ENCODE data around the gene CRPPA.

DNA sequence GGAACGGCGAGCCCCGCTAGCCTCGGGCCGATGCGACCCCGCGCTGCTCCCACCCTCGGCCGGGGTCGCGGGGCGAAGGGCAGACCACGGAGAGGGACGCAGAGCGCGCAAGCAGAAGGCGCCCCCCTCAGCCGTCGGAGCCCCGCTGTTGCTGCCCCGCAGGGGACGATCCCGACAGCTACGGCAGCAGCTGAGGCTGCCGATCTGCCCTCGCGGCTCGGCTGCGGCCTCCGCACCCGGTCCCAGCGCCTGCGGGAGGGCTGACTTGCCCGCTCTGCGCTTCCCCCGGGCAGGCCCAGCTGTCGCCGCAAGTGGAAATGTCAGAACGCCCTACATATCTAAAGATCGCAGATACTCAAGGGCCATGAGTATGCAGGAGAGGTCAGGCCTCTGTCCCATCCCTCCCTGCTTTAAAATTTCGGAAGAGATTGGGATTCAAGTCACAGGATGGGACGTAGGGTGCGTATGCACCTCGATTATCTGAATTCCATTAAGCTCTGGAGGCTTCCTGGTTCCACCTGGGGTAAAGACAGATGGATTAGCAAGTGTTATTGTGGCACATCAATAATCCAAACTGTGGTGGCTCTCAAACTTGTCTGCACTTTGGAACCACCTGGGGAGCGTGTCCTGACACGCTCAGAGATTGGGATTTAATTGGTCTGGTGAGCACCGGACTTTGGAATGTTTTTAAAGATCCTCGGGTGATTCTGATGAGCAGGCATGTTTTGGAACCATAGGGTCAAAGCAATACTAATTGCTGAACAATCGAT lies at the start of gene CRPPA:
- TF ChIP-seq EZH2phosphoT487 (IDR thresholded peaks at IDR 0.05; ENCODE audit: low read depth, severe bottlenecking, unreplicated experiment): no peak
- TF ChIP-seq, protein P1, sequence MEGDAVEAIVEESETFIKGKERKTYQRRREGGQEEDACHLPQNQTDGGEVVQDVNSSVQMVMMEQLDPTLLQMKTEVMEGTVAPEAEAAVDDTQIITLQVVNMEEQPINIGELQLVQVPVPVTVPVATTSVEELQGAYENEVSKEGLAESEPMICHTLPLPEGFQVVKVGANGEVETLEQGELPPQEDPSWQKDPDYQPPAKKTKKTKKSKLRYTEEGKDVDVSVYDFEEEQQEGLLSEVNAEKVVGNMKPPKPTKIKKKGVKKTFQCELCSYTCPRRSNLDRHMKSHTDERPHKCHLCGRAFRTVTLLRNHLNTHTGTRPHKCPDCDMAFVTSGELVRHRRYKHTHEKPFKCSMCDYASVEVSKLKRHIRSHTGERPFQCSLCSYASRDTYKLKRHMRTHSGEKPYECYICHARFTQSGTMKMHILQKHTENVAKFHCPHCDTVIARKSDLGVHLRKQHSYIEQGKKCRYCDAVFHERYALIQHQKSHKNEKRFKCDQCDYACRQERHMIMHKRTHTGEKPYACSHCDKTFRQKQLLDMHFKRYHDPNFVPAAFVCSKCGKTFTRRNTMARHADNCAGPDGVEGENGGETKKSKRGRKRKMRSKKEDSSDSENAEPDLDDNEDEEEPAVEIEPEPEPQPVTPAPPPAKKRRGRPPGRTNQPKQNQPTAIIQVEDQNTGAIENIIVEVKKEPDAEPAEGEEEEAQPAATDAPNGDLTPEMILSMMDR (IDR thresholded peaks at IDR 0.05; ENCODE audit: poor library complexity): no peak
